ENCODE data around the gene MRPS18A.

Gene MRPS18A

GRCh38 chr6:43724914-43725642 is 37.5 kb upstream of the MRPS18A start:
- Histone ChIP-seq H3K9ac (ENCODE audit: low read length) (no peak overlapping the region), H3K4me3 (ENCODE audit: low read length) (no peak overlapping the region), H3K36me3 (ENCODE audit: control insufficient read depth, insufficient read depth, low read length) (no peaks in the 10 kb centered on the region), H3K27me3 (ENCODE audit: control insufficient read depth, insufficient read depth, low read length) (no peaks in the 10 kb centered on the region), H3K27ac (ENCODE audit: low read depth, low read length) (no peak overlapping the region), H3K4me1 (ENCODE audit: control insufficient read depth, insufficient read depth, low read length) (no peaks in the 10 kb centered on the region)

GRCh38 chr6:43724354-43724753 is 36.8 kb upstream of the MRPS18A start:
- Histone ChIP-seq H3K9ac (ENCODE audit: low read length) (no peak overlapping the region), H3K27me3 (ENCODE audit: control insufficient read depth, insufficient read depth, low read length) (no peaks in the 10 kb centered on the region), H3K36me3 (ENCODE audit: control insufficient read depth, insufficient read depth, low read length) (no peaks in the 10 kb centered on the region), H3K4me1 (ENCODE audit: control insufficient read depth, insufficient read depth, low read length) (no peaks in the 10 kb centered on the region), H3K27ac (ENCODE audit: low read depth, low read length) (no peak overlapping the region), H3K4me3 (ENCODE audit: low read length) (no peak overlapping the region)

- H3K4me3 ChIP-seq (ENCODE audit: low read length) = no peak overlapping the region
- H3K4me1 ChIP-seq (ENCODE audit: control insufficient read depth, insufficient read depth, low read length) = no peaks in the 10 kb centered on the region
- H3K27ac ChIP-seq (ENCODE audit: low read depth, low read length) = no peak overlapping the region
- H3K9ac ChIP-seq (ENCODE audit: low read length) = no peak overlapping the region
- no peaks in the 10 kb centered on the region for H3K27me3 ChIP-seq (ENCODE audit: control insufficient read depth, insufficient read depth, low read length)
- no peaks in the 10 kb centered on the region for H3K36me3 ChIP-seq (ENCODE audit: control insufficient read depth, insufficient read depth, low read length)
These were observed 36.2 kb upstream of the MRPS18A start for GRCh38 chr6:43723737-43724295.

- Histone ChIP-seq H3K4me3 (ENCODE audit: low read length) (no peak overlapping the region), H3K4me1 (ENCODE audit: control insufficient read depth, insufficient read depth, low read length) (no peaks in the 10 kb centered on the region), H3K27me3 (ENCODE audit: control insufficient read depth, insufficient read depth, low read length) (no peaks in the 10 kb centered on the region), H3K36me3 (ENCODE audit: control insufficient read depth, insufficient read depth, low read length) (no peaks in the 10 kb centered on the region), H3K9ac (ENCODE audit: low read length) (no peak overlapping the region), H3K27ac (ENCODE audit: low read depth, low read length) (no peak overlapping the region)
These were observed 35.4 kb upstream of the MRPS18A start for GRCh38 chr6:43722920-43723545.

GRCh38 chr6:43720999-43721398 is 33.4 kb upstream of the MRPS18A start:
- Histone ChIP-seq H3K4me3 (ENCODE audit: low read length) (no peak overlapping the region), H3K9ac (ENCODE audit: low read length) (no peak overlapping the region), H3K27ac (ENCODE audit: low read depth, low read length) (no peak overlapping the region), H3K27me3 (ENCODE audit: control insufficient read depth, insufficient read depth, low read length) (peaks cover 3% of the 10 kb centered on the region), H3K36me3 (ENCODE audit: control insufficient read depth, insufficient read depth, low read length) (no peaks in the 10 kb centered on the region), H3K4me1 (ENCODE audit: control insufficient read depth, insufficient read depth, low read length) (no peaks in the 10 kb centered on the region)

- Histone ChIP-seq H3K27ac (ENCODE audit: low read depth, low read length) (no peak overlapping the region), H3K4me3 (ENCODE audit: low read length) (no peak overlapping the region), H3K4me1 (ENCODE audit: control insufficient read depth, insufficient read depth, low read length) (no peaks in the 10 kb centered on the region), H3K9ac (ENCODE audit: low read length) (no peak overlapping the region), H3K27me3 (ENCODE audit: control insufficient read depth, insufficient read depth, low read length) (peaks cover 3% of the 10 kb centered on the region), H3K36me3 (ENCODE audit: control insufficient read depth, insufficient read depth, low read length) (no peaks in the 10 kb centered on the region)
These were observed 31.9 kb upstream of the MRPS18A start for GRCh38 chr6:43719511-43719910.

- no peak overlapping the region for H3K4me3 ChIP-seq (ENCODE audit: low read length)
- no peak overlapping the region for H3K9ac ChIP-seq (ENCODE audit: low read length)
- no peak overlapping the region for H3K27ac ChIP-seq (ENCODE audit: low read depth, low read length)
- peaks cover 3% of the 10 kb centered on the region for H3K27me3 ChIP-seq (ENCODE audit: control insufficient read depth, insufficient read depth, low read length)
- no peaks in the 10 kb centered on the region for H3K4me1 ChIP-seq (ENCODE audit: control insufficient read depth, insufficient read depth, low read length)
- no peaks in the 10 kb centered on the region for H3K36me3 ChIP-seq (ENCODE audit: control insufficient read depth, insufficient read depth, low read length)
These were observed 31.0 kb upstream of the MRPS18A start for GRCh38 chr6:43718387-43719105.

DNA sequence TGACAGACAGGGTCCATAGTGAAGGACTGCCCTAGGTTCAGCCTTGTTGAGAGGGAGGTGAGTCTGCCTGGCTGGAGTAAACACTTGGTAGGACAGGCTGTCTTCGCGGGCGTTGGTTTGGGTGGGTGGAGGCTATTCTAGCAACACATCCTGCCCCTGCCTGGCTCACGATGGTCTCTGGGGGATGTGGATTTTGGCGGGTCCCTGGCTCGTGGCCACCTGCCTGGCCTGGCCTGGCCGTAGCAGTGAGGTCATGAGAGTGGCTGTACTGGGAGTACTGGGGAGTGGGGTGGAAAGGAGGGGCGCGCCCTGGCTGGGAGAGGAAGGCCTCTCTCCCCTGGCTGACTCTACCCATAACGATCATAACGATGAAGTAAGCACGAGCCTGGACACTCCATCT is 30.2 kb upstream of the MRPS18A start:
- no peak overlapping the region for H3K27ac ChIP-seq (ENCODE audit: low read depth, low read length)

GRCh38 chr6:43717389-43717788 is 29.8 kb upstream of the MRPS18A start:
- H3K4me1 ChIP-seq (ENCODE audit: control insufficient read depth, insufficient read depth, low read length) = no peaks in the 10 kb centered on the region
- H3K4me3 ChIP-seq (ENCODE audit: low read length) = no peak overlapping the region
- H3K27ac ChIP-seq (ENCODE audit: low read depth, low read length) = no peak overlapping the region
- H3K36me3 ChIP-seq (ENCODE audit: control insufficient read depth, insufficient read depth, low read length) = no peaks in the 10 kb centered on the region
- no peak overlapping the region for H3K9ac ChIP-seq (ENCODE audit: low read length)
- H3K27me3 ChIP-seq (ENCODE audit: control insufficient read depth, insufficient read depth, low read length) = peaks cover 3% of the 10 kb centered on the region

More for the DNA sequence above, 30.2 kb upstream of the MRPS18A start:
- no peaks in the 10 kb centered on the region for H3K36me3 ChIP-seq (ENCODE audit: control insufficient read depth, insufficient read depth, low read length)
- H3K4me3 ChIP-seq (ENCODE audit: low read length) = no peak overlapping the region
- peaks cover 3% of the 10 kb centered on the region for H3K27me3 ChIP-seq (ENCODE audit: control insufficient read depth, insufficient read depth, low read length)
- no peak overlapping the region for H3K9ac ChIP-seq (ENCODE audit: low read length)
- no peaks in the 10 kb centered on the region for H3K4me1 ChIP-seq (ENCODE audit: control insufficient read depth, insufficient read depth, low read length)

- no peaks in the 10 kb centered on the region for H3K36me3 ChIP-seq (ENCODE audit: control insufficient read depth, insufficient read depth, low read length)
- peaks cover 3% of the 10 kb centered on the region for H3K27me3 ChIP-seq (ENCODE audit: control insufficient read depth, insufficient read depth, low read length)
- no peak overlapping the region for H3K27ac ChIP-seq (ENCODE audit: low read depth, low read length)
- no peaks in the 10 kb centered on the region for H3K4me1 ChIP-seq (ENCODE audit: control insufficient read depth, insufficient read depth, low read length)
- H3K4me3 ChIP-seq (ENCODE audit: low read length) = no peak overlapping the region
- H3K9ac ChIP-seq (ENCODE audit: low read length) = no peak overlapping the region
These were observed 28.5 kb upstream of the MRPS18A start for GRCh38 chr6:43716099-43716498.

DNA sequence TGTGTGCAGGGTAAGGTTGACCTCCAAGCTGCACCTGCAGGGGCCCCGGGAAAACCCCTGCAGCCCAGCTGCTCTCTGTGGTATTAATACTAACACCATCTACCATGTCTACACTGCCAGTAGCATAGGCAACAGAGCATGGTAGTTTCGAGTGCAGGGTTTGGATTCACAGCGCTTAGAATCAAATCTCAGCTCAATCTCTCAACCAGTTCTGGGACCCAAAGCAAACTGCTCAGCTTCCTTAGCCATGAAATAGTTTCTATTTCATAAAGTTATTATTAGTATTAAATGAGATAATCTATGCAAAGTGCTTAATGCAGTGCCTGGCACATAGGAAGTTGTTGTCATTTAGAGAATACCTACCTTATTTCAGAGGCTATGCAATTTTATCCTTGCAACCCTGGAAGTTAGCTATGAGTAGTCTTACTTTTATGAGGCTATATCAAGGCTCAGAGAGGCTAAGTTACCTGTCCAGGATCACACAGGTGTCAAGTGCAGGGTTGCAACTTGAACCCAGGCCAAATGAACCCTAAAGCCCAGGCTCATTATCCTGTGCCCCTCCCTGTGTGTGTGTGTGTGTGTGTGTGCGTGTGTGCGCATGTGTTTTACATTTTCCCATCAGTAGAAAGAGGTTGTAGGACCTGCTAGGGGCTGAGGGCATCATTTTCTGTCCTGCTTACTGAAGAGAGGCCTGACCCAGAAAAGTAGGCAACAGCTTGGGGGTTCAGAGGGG is 27.6 kb upstream of the MRPS18A start:
- peaks cover 3% of the 10 kb centered on the region for H3K27me3 ChIP-seq (ENCODE audit: control insufficient read depth, insufficient read depth, low read length)
- H3K36me3 ChIP-seq (ENCODE audit: control insufficient read depth, insufficient read depth, low read length) = no peaks in the 10 kb centered on the region
- no peak overlapping the region for H3K27ac ChIP-seq (ENCODE audit: low read depth, low read length)
- no peaks in the 10 kb centered on the region for H3K4me1 ChIP-seq (ENCODE audit: control insufficient read depth, insufficient read depth, low read length)
- no peak overlapping the region for H3K4me3 ChIP-seq (ENCODE audit: low read length)
- no peak overlapping the region for H3K9ac ChIP-seq (ENCODE audit: low read length)
